ENCODE data around the gene REN.

The REN gene

GRCh38 chr1:204130981-204131892, 34.9 kb downstream of the REN start:
- peak in 1 of 2 experiments; percentile 7 for DNase-seq

GRCh38 chr1:204130178-204130577, 36.0 kb downstream of the REN start:
- peak in 1 of 2 experiments; percentile 19 for DNase-seq

GRCh38 chr1:204128964-204129896, 36.9 kb downstream of the REN start:
- peak; percentile 23 to 75 for DNase-seq

DNA sequence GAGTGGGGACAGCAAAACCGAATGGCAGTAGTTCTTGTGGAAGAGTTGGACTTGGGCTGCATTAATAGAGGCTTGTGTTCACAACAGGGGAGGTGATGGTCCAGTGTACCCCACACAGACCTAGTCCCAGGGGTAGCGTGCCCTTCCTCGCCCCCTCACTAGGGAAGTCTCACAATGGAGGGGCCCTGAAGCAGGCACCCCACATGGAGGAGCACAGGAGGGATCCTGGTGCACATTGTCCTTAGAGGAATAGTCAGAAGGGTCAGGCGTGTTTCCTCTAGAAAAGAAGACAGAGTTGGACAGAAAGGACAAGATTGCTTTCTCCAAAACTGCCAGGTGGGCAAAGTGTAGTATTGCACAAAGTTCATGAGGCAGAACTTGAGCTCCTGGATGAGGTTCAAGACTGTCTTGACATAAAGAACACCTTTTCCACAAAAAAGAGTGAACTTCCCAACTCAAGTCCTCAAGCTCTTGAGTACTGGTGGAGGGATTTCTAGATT, 37.6 kb downstream of the REN start:
- DNase-seq, result peak in 1 of 2 experiments; percentile 37

DNA sequence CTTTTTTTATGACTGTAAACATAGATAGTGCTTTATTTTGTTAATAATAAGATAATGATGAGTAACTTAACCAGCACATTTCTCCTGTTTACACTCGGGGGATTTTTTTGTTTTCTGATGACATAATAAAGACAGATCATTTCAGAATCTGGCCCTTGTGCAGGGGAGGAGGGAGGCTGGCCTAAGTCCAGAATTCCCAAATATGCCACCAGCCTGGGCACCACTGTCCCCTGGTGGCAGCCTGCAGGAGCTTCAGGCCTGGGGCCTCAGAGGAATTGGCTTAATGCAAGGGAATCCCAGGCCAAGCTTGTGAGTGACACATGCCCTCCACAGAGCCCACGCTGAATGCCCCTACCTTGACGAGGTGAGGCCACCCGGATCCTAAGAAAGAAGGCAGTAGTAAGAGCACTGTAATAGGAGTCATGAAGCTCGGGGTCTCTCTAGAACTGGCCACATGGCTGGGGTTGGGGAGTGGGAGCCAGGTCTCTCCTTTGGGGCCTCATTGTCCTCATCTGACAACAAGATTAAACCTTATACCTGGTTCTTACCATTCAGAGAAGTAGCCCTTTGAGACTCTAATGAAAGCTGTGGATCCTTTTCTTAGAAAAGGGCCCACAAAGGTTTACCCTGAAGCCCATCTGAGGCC, 38.4 kb downstream of the REN start:
- peak; percentile 79 to 88 for DNase-seq

GRCh38 chr1:204126956-204127355, 39.2 kb downstream of the REN start:
- DNase-seq, result no peak

DNA sequence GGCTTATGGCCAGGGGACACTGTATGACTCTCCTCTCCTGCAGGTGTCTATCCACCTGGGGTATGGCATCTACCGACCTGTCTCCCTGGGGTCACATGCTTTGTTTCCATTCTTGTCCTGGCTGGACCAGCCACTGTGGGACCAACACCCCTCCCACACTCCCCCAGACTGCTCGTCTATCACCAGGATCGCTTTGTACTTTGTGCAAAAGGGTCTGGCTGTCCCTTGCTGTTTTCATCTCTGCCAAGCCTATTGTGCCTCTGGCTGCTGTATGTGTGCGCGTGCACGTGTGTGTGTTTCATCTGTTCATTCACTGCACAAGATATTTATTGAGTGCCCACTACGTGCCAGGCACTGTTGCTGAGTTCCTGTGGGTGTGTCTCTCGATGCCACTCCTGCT, 39.8 kb downstream of the REN start:
- no peak for DNase-seq

- DNase-seq, result no peak
Observed at GRCh38 chr1:204125759-204126351, 40.3 kb downstream of the REN start.

DNA sequence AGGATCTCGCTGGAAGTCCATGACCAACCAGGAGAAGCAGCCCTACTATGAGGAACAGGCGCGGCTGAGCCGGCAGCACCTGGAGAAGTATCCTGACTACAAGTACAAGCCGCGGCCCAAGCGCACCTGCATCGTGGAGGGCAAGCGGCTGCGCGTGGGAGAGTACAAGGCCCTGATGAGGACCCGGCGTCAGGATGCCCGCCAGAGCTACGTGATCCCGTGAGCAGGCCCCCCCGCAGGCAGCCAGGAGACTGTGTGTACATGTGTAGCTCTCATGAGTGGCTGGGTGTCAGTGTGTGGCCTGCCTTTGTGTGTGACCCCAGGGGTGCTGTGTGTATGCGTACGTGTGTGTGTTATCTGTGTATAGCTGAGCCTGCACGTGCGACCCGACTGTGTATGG, 41.5 kb downstream of the REN start:
- DNase-seq, result no peak

GRCh38 chr1:204123376-204123775, 42.8 kb downstream of the REN start:
- DNase-seq, result peak in 1 of 2 experiments; percentile 5

- no peak for DNase-seq
Observed at GRCh38 chr1:204121840-204122555, 44.1 kb downstream of the REN start.

GRCh38 chr1:204116539-204116938, 49.6 kb downstream of the REN start:
- no peak for DNase-seq

- no peak for DNase-seq
Observed at GRCh38 chr1:204115116-204115515, 51.0 kb downstream of the REN start.

- no peak for DNase-seq
Observed at GRCh38 chr1:204114606-204115005, 51.5 kb downstream of the REN start.

DNA sequence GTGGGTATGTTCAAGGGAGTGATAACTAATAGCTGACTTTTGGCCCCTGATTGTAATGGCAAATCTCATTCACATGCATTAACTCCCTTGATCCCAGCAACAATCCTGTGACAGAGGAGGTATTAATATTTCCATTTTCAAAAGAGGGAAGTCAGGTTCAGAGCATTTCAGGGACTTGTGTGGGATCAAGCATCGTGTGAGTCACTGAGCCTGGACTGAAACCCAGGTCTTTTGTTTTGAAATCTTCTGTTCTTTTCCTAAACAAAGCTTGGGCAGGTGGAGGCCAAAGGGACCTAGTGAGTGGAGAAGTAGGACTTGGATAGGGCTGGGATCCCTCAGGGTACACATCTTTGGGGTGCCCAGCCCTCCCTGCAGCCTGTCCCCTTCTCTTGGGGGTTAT, 52.2 kb downstream of the REN start:
- DNase-seq, result no peak

GRCh38 chr1:204112876-204113730, 53.0 kb downstream of the REN start:
- DNase-seq, result no peak

GRCh38 chr1:204110894-204111633, 55.1 kb downstream of the REN start:
- no peak for DNase-seq

DNA sequence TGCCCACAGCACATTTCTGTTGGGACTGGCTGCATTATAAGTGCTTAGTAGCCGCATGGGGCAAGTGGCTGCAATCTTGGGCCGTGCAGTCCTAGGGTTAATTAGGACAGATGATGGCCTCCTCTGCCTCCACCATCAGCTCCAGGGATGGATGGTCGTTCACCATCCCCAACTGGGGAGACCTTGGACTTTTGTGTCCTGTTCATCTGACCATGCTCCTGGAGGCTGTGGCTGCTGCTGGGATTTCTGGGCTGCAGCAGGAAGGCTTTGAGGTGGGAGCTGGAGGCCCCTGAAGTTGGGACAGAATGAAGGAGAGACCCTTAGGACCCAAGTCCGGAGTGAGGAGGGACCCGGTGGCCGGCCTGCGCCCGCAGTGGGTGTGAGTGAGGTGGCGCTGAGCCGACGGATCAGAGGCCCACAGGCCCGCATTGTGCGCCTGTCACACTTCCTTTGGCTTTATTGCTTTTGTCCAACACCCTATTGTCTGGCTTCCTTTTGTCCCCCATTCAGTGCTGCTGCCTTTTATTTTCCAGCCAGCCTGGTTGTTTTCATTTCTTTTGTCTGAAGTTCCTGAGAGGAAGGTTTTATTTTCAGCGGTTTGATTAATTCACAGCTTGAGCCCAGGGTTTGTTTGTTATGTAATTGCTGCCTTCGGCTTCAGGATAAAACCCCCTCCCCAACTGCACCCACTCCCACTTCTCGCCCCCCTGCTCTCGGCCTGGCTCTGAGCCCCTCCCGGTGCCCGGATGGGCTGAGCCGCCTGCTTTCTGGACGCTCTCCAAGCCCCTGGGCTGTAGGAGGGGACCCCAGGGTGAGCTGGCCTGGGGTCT, 57.6 kb downstream of the REN start:
- DNase-seq, result no peak

DNA sequence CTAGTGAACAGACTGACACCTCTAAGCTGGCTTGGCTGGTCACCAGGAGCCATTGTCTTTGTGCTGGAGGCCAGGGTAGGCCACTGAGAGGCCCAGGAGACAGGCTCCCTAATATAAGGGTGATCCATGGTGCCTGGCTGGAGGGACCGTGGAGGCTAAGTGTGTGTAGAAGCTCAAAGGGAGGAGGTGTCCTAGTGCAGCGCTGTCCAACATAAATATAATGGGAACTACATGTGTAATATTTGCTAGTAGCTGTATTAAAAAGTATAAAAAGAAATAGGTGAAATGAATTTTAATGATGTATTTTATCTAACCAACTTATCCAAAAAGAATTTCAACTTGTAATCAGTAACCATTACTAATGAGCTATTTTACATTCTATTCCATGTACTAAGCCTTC, 58.2 kb downstream of the REN start:
- DNase-seq, result no peak

Data from NCI-H446 (cell line).